ENCODE results near the gene TRHDE. TPM values are rescaled to one million over a fixed set of nuclear protein-coding genes. Genes with fewer than 3 reads are reported as not detected.
"Not testable (repeated sequence)": the region's sequence is repeated elsewhere in the genome, so short reads cannot be mapped to it uniquely, and the experiment has no call there.

TRHDE gene
- total RNA-seq, 1 experiment from 2014 or later: not detected

- Mint-ChIP-seq H3K27me3 (ENCODE audit: insufficient read depth, unreplicated experiment) (no peaks in the 10 kb centered on the region), H3K36me3 (ENCODE audit: insufficient read depth, unreplicated experiment) (no peaks in the 10 kb centered on the region), H3K4me1 (ENCODE audit: low read depth, unreplicated experiment) (no peaks in the 10 kb centered on the region), H3K9me3 (ENCODE audit: unreplicated experiment) (no peaks in the 10 kb centered on the region), H3K27ac (ENCODE audit: unreplicated experiment) (no peak overlapping the region), H3K4me3 (ENCODE audit: unreplicated experiment) (no peak overlapping the region)
- BruUV-seq (replicated peaks): no TSS peak
- CTCF ChIA-PET: no interaction called here
- no peaks in the 10 kb centered on the region for H3K27me3 ChIP-seq (replicated peaks; ENCODE audit: control insufficient read depth, insufficient read depth, low read length)
- H3K4me1 ChIP-seq: no peaks in the 10 kb centered on the region
- DNase-seq: no peak
- POLR2A ChIA-PET: no interaction called here
- TF ChIP-seq, protein P1, sequence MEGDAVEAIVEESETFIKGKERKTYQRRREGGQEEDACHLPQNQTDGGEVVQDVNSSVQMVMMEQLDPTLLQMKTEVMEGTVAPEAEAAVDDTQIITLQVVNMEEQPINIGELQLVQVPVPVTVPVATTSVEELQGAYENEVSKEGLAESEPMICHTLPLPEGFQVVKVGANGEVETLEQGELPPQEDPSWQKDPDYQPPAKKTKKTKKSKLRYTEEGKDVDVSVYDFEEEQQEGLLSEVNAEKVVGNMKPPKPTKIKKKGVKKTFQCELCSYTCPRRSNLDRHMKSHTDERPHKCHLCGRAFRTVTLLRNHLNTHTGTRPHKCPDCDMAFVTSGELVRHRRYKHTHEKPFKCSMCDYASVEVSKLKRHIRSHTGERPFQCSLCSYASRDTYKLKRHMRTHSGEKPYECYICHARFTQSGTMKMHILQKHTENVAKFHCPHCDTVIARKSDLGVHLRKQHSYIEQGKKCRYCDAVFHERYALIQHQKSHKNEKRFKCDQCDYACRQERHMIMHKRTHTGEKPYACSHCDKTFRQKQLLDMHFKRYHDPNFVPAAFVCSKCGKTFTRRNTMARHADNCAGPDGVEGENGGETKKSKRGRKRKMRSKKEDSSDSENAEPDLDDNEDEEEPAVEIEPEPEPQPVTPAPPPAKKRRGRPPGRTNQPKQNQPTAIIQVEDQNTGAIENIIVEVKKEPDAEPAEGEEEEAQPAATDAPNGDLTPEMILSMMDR (IDR thresholded peaks at IDR 0.05; ENCODE audit: insufficient read depth in 1 of 2, low read depth in 1 of 2, low read length in 1 of 2, severe bottlenecking in 1 of 2, unreplicated experiment in 1 of 2): no peak
- intact Hi-C loops (cut with micrococcal nuclease; ENCODE audit: unreplicated experiment): no loop called here
- H3K9me3 ChIP-seq: no peaks in the 10 kb centered on the region
- no peak overlapping the region for H3K4me3 ChIP-seq (ENCODE audit: low read depth, low read length)
- H3K36me3 ChIP-seq (ENCODE audit: control insufficient read depth, insufficient read depth, low read length): no peaks in the 10 kb centered on the region
Observed at GRCh38 chr12:72642706-72643105, 370.5 kb downstream of the TRHDE start.

DNA sequence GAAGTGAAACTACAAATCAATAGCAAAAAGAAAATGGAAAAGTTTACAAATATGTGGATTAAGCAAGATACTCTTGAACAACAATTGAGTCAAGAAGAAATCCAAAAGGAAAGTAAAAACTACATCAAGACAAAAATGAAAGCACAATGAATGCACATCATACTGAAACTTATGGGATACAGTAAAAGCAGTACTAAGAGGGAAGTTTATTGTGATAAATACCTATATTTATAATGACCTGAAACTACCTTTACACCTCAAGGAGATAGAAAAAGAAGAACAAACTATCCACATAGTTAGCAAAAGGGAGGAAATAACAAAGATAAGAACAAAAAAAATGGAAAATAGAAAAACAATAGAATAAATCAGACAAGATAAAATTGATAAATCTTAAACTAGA, 375.0 kb downstream of the TRHDE start:
- DNase-seq: no peak
- BruUV-seq (replicated peaks): no TSS peak
- Histone ChIP-seq H3K9me3 (no peaks in the 10 kb centered on the region), H3K4me1 (no peaks in the 10 kb centered on the region), H3K4me3 (ENCODE audit: low read depth, low read length) (no peak overlapping the region), H3K36me3 (ENCODE audit: control insufficient read depth, insufficient read depth, low read length) (no peaks in the 10 kb centered on the region), H3K27me3 (replicated peaks; ENCODE audit: control insufficient read depth, insufficient read depth, low read length) (no peaks in the 10 kb centered on the region)
- no peaks in the 10 kb centered on the region for H3K36me3 Mint-ChIP-seq (ENCODE audit: insufficient read depth, unreplicated experiment)
- H3K4me3 Mint-ChIP-seq (ENCODE audit: unreplicated experiment): no peak overlapping the region
- intact Hi-C loops (cut with micrococcal nuclease; ENCODE audit: unreplicated experiment): no loop called here
- TF ChIP-seq, protein P1 (IDR thresholded peaks at IDR 0.05; ENCODE audit: insufficient read depth in 1 of 2, low read depth in 1 of 2, low read length in 1 of 2, severe bottlenecking in 1 of 2, unreplicated experiment in 1 of 2): no peak
- no peak overlapping the region for H3K27ac Mint-ChIP-seq (ENCODE audit: unreplicated experiment)
- no peaks in the 10 kb centered on the region for H3K27me3 Mint-ChIP-seq (ENCODE audit: insufficient read depth, unreplicated experiment)
- ChIA-PET CTCF (no interaction called here), POLR2A (no interaction called here)
- H3K4me1 Mint-ChIP-seq (ENCODE audit: low read depth, unreplicated experiment): no peaks in the 10 kb centered on the region
- H3K9me3 Mint-ChIP-seq (ENCODE audit: unreplicated experiment): no peaks in the 10 kb centered on the region

- ChIA-PET CTCF (no interaction called here), POLR2A (no interaction called here)
- intact Hi-C loops (cut with micrococcal nuclease; ENCODE audit: unreplicated experiment): no loop called here
- BruUV-seq (replicated peaks): no TSS peak
- H3K9me3 ChIP-seq: no peaks in the 10 kb centered on the region
- Mint-ChIP-seq H3K36me3 (ENCODE audit: insufficient read depth, unreplicated experiment) (no peaks in the 10 kb centered on the region), H3K4me3 (ENCODE audit: unreplicated experiment) (no peak overlapping the region), H3K4me1 (ENCODE audit: low read depth, unreplicated experiment) (no peaks in the 10 kb centered on the region), H3K27me3 (ENCODE audit: insufficient read depth, unreplicated experiment) (peaks cover 6% of the 10 kb centered on the region), H3K27ac (ENCODE audit: unreplicated experiment) (no peak overlapping the region), H3K9me3 (ENCODE audit: unreplicated experiment) (no peaks in the 10 kb centered on the region)
- H3K4me3 ChIP-seq (ENCODE audit: low read depth, low read length): no peak overlapping the region
- TF ChIP-seq, protein P1 (IDR thresholded peaks at IDR 0.05; ENCODE audit: insufficient read depth in 1 of 2, low read depth in 1 of 2, low read length in 1 of 2, severe bottlenecking in 1 of 2, unreplicated experiment in 1 of 2): no peak
- no peaks in the 10 kb centered on the region for H3K27me3 ChIP-seq (replicated peaks; ENCODE audit: control insufficient read depth, insufficient read depth, low read length)
- DNase-seq: no peak
- H3K36me3 ChIP-seq (ENCODE audit: control insufficient read depth, insufficient read depth, low read length): no peaks in the 10 kb centered on the region
- H3K4me1 ChIP-seq: no peaks in the 10 kb centered on the region
Observed at GRCh38 chr12:72658615-72659014, 386.4 kb downstream of the TRHDE start.

GRCh38 chr12:72660174-72660573, 388.0 kb downstream of the TRHDE start:
- H3K27me3 ChIP-seq (replicated peaks; ENCODE audit: control insufficient read depth, insufficient read depth, low read length); H3K36me3 ChIP-seq (ENCODE audit: control insufficient read depth, insufficient read depth, low read length); H3K9me3 Mint-ChIP-seq (ENCODE audit: unreplicated experiment); DNase-seq; H3K9me3 ChIP-seq; H3K27ac Mint-ChIP-seq (ENCODE audit: unreplicated experiment); POLR2A ChIA-PET; H3K4me1 ChIP-seq; BruUV-seq (replicated peaks); H3K4me3 Mint-ChIP-seq (ENCODE audit: unreplicated experiment); H3K4me1 Mint-ChIP-seq (ENCODE audit: low read depth, unreplicated experiment); H3K4me3 ChIP-seq (ENCODE audit: low read depth, low read length); H3K27me3 Mint-ChIP-seq (ENCODE audit: insufficient read depth, unreplicated experiment); CTCF ChIA-PET; H3K36me3 Mint-ChIP-seq (ENCODE audit: insufficient read depth, unreplicated experiment); intact Hi-C loops (cut with micrococcal nuclease; ENCODE audit: unreplicated experiment): not testable (repeated sequence)

All from Caco-2 (cell line).